HepG2 (cell line): ENCODE measurements around the gene STK32B.

Source experiments
- CTCF ChIP-seq: sonication (generic); formaldehyde crosslinking; IDR thresholded peaks from 2 replicates; pipeline ENCODE4 v1.5.0; 2020; ENCODE audit warnings: mild to moderate bottlenecking, missing genetic modification reagents, moderate library complexity
- KAT7 ChIP-seq: IDR thresholded peaks from 2 replicates; pipeline ENCODE4 v1.6.1; 2018; ENCODE audit warnings: borderline replicate concordance, missing compliant biosample characterization
- ZNF224 ChIP-seq: sonication (generic); formaldehyde crosslinking; IDR thresholded peaks from 2 replicates; pipeline ENCODE4 v1.5.0; 2020; ENCODE audit warnings: mild to moderate bottlenecking, missing genetic modification reagents
- ZZZ3 ChIP-seq: sonication (generic); formaldehyde crosslinking; IDR thresholded peaks from 2 replicates; pipeline ENCODE4 v1.4.0; 2020; ENCODE audit warnings: missing genetic modification reagents, mild to moderate bottlenecking, borderline replicate concordance
- TF ChIP-seq, protein P1 (sequence below): sonication (generic); formaldehyde crosslinking; IDR thresholded peaks from 2 replicates; pipeline ENCODE4 v1.5.0; 2020; ENCODE audit warnings: missing genetic modification reagents

DNA sequence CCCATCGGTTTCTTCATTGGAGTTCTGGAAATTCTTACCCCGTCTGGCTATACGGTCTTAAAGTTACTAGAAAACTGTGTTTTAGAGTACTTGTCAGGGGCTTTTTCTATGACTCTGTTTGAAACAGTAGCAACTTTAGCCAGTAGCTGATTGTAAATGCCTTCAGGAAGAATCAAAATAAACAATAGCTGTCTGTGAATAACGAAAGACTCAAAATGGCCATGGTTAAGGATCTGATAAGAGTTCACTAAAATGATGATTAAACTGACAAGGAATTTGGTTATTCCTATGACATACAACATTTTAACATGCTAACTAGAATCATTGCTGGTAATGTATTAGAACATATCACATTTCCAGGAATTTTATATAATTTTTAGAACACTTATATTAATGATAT, 466.1 kb downstream of the STK32B start:
- TF ChIP-seq, protein P1, sequence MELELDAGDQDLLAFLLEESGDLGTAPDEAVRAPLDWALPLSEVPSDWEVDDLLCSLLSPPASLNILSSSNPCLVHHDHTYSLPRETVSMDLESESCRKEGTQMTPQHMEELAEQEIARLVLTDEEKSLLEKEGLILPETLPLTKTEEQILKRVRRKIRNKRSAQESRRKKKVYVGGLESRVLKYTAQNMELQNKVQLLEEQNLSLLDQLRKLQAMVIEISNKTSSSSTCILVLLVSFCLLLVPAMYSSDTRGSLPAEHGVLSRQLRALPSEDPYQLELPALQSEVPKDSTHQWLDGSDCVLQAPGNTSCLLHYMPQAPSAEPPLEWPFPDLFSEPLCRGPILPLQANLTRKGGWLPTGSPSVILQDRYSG (CRISPR knock-in tag) = no peak
- TF ChIP-seq ZNF224 (CRISPR knock-in tag) (no peak), CTCF (no peak), ZZZ3 (CRISPR knock-in tag) (no peak), KAT7 (no peak)
